ENCODE data around the gene KLHDC8A. TPM values are rescaled to one million over a fixed set of nuclear protein-coding genes. Genes with fewer than 3 reads are reported as not detected.

The KLHDC8A gene
- total and polyA plus RNA-seq, 2 donors (not counting 3 experiments of a cell fraction or from before 2014, with no cell fraction given): not detected

DNA sequence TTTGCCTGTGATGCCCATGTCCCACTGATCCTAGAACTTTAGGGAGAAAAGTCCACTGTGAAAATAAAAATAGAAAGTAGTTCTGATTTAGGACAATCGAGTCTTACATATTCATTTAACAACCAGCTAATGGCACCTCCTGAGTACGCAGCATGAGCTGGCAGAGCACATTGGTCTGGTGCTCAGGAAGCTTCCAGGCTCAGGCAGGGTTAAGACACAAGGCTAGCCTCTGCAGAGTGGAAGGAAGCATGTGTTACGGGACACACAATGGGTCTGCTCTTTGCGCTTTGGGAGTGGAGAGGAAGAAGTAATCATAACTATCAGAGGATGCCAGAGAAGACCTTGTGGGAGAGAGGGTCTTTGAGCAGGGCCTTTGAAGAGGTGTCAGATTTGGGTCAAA lies 4.2 kb upstream of the KLHDC8A start:
- CTCF ChIA-PET: no interaction called here
- no peaks in the 10 kb centered on the region for H3K36me3 ChIP-seq (ENCODE audit: control insufficient read depth in 2 of 2, extremely low read depth in 1 of 2, insufficient read depth in 2 of 2, low read length in 2 of 2)
- no peak overlapping the region for H3K4me2 ChIP-seq (ENCODE audit: insufficient read depth, low read length)
- no peak for FAIRE-seq
- H3K9ac ChIP-seq (replicated peaks; ENCODE audit: extremely low read depth, insufficient read depth, low read length): no peak overlapping the region
- intact Hi-C loops (cut with micrococcal nuclease): no loop called here
- no peaks in the 10 kb centered on the region for H3K4me1 ChIP-seq (ENCODE audit: control insufficient read depth, extremely low read depth, insufficient read depth, low read length)
- H3K4me3 ChIP-seq (replicated peaks in 1 of 3; ENCODE audit: insufficient read depth in 1 of 3, low read depth in 1 of 3, low read length in 3 of 3): no peak overlapping the region
- no peak overlapping the region for H3K27ac ChIP-seq (ENCODE audit: insufficient read depth, low read depth, low read length)
- H3K9me1 ChIP-seq (replicated peaks; ENCODE audit: control insufficient read depth, extremely low read depth, insufficient read depth, low read length): no peaks in the 10 kb centered on the region
- H4K20me1 ChIP-seq (replicated peaks; ENCODE audit: control insufficient read depth, extremely low read depth, insufficient read depth, low read length): no peaks in the 10 kb centered on the region
- TF ChIP-seq POLR2A (IDR thresholded peaks at IDR 0.05; ENCODE audit: low read depth, low read length) (no peak), GATA2 (IDR thresholded peaks at IDR 0.05; ENCODE audit: insufficient read depth, insufficient read length, low read depth, low read length) (no peak), EZH2 (IDR thresholded peaks at IDR 0.05; ENCODE audit: borderline replicate concordance, low read depth, low read length, severe bottlenecking) (no peak)
- TF ChIP-seq, protein P1, sequence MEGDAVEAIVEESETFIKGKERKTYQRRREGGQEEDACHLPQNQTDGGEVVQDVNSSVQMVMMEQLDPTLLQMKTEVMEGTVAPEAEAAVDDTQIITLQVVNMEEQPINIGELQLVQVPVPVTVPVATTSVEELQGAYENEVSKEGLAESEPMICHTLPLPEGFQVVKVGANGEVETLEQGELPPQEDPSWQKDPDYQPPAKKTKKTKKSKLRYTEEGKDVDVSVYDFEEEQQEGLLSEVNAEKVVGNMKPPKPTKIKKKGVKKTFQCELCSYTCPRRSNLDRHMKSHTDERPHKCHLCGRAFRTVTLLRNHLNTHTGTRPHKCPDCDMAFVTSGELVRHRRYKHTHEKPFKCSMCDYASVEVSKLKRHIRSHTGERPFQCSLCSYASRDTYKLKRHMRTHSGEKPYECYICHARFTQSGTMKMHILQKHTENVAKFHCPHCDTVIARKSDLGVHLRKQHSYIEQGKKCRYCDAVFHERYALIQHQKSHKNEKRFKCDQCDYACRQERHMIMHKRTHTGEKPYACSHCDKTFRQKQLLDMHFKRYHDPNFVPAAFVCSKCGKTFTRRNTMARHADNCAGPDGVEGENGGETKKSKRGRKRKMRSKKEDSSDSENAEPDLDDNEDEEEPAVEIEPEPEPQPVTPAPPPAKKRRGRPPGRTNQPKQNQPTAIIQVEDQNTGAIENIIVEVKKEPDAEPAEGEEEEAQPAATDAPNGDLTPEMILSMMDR (IDR thresholded peaks at IDR 0.05; ENCODE audit: extremely low read depth in 1 of 2, insufficient read depth in 1 of 2, low read depth in 1 of 2, low read length in 2 of 2): no peak
- H2AFZ ChIP-seq (ENCODE audit: low read depth, low read length): no peak overlapping the region
- BruUV-seq (replicated peaks): no TSS peak
- POLR2A ChIA-PET: no interaction called here
- no peaks in the 10 kb centered on the region for H3K79me2 ChIP-seq (ENCODE audit: control insufficient read depth, insufficient read depth, low read length)
- peaks cover 28 to 32% of the 10 kb centered on the region in 2 experiments for H3K27me3 ChIP-seq (ENCODE audit: control insufficient read depth in 2 of 2, insufficient read depth in 2 of 2, low read length in 2 of 2)
- no peaks in the 10 kb centered on the region for H3K9me3 ChIP-seq (replicated peaks; ENCODE audit: control insufficient read depth, insufficient read depth, low read length)
- DNase-seq (ENCODE audit: low read depth, low spot score): no peak
- dilution Hi-C loops (cut with MboI; ENCODE audit: extremely low pct_ligation_motif_present, low sequenced_read_pairs): no loop called here

- intact Hi-C loops (cut with micrococcal nuclease): no loop called here
Observed at GRCh38 chr1:205359771-205360565, 3.2 kb upstream of the KLHDC8A start.

More at GRCh38 chr1:205359771-205360565, 3.2 kb upstream of the KLHDC8A start:
- H3K9me1 ChIP-seq (replicated peaks; ENCODE audit: control insufficient read depth, extremely low read depth, insufficient read depth, low read length): no peaks in the 10 kb centered on the region
- no peaks in the 10 kb centered on the region for H3K4me1 ChIP-seq (ENCODE audit: control insufficient read depth, extremely low read depth, insufficient read depth, low read length)
- TF ChIP-seq MAX (IDR thresholded peaks at IDR 0.05; ENCODE audit: insufficient read depth, insufficient read length) (no peak), GATA2 (IDR thresholded peaks at IDR 0.05; ENCODE audit: insufficient read depth, insufficient read length, low read depth, low read length) (no peak), POLR2AphosphoS5 (IDR thresholded peaks at IDR 0.05; ENCODE audit: insufficient read depth, low read depth, low read length) (no peak), JUN (IDR thresholded peaks at IDR 0.05; ENCODE audit: borderline replicate concordance, insufficient read depth, insufficient read length, low read depth) (no peak), FOS (IDR thresholded peaks at IDR 0.05; ENCODE audit: borderline replicate concordance, insufficient read depth, low read length) (no peak), EZH2 (IDR thresholded peaks at IDR 0.05; ENCODE audit: borderline replicate concordance, low read depth, low read length, severe bottlenecking) (no peak)
- TF ChIP-seq, protein P1 (IDR thresholded peaks at IDR 0.05; ENCODE audit: extremely low read depth in 1 of 2, insufficient read depth in 1 of 2, low read depth in 1 of 2, low read length in 2 of 2): no peak
- dilution Hi-C loops (cut with MboI; ENCODE audit: extremely low pct_ligation_motif_present, low sequenced_read_pairs): no loop called here
- BruUV-seq (replicated peaks): no TSS peak
- no peak overlapping the region for H3K27ac ChIP-seq (ENCODE audit: insufficient read depth, low read depth, low read length)
- no peaks in the 10 kb centered on the region for H4K20me1 ChIP-seq (replicated peaks; ENCODE audit: control insufficient read depth, extremely low read depth, insufficient read depth, low read length)
- CTCF ChIA-PET: interaction anchor here (1.2 kb wide), 1 partner anchor 10 kb away, joined by 3 read pairs; no protein-coding TSS in a partner anchor
- FAIRE-seq (no peak), DNase-seq (ENCODE audit: low read depth, low spot score) (no peak)
- POLR2A ChIA-PET: no interaction called here
- H3K27me3 ChIP-seq (ENCODE audit: control insufficient read depth in 2 of 2, insufficient read depth in 2 of 2, low read length in 2 of 2): peaks cover 27 to 34% of the 10 kb centered on the region in 2 experiments
- H3K36me3 ChIP-seq (ENCODE audit: control insufficient read depth in 2 of 2, extremely low read depth in 1 of 2, insufficient read depth in 2 of 2, low read length in 2 of 2): no peaks in the 10 kb centered on the region
- H3K9ac ChIP-seq (replicated peaks; ENCODE audit: extremely low read depth, insufficient read depth, low read length): no peak overlapping the region
- H3K4me3 ChIP-seq (replicated peaks in 1 of 3; ENCODE audit: insufficient read depth in 1 of 3, low read depth in 1 of 3, low read length in 3 of 3): no peak overlapping the region
- no peak overlapping the region for H2AFZ ChIP-seq (ENCODE audit: low read depth, low read length)
- H3K9me3 ChIP-seq (replicated peaks; ENCODE audit: control insufficient read depth, insufficient read depth, low read length): no peaks in the 10 kb centered on the region
- no peak overlapping the region for H3K4me2 ChIP-seq (ENCODE audit: insufficient read depth, low read length)
- no peaks in the 10 kb centered on the region for H3K79me2 ChIP-seq (ENCODE audit: control insufficient read depth, insufficient read depth, low read length)
